BE2C (cell line): ENCODE measurements around the gene DIPK2B.

Source experiments
- DNase-seq: peaks from one replicate; pipeline ENCODE4 v3.0.0-alpha.2; 2020
- H3K27me3 ChIP-seq: fragments of 250-450 bp; sonication (Bioruptor Pico); 2 replicates; pipeline ENCODE4 v1.5.1; 2020; ENCODE audit warnings: mild to moderate bottlenecking
- H3K36me3 ChIP-seq: fragments of 250-450 bp; sonication (Bioruptor Pico); 2 replicates; pipeline ENCODE4 v1.5.1; 2020; ENCODE audit warnings: mild to moderate bottlenecking
- H3K4me1 ChIP-seq: fragments of 250-450 bp; sonication (Bioruptor Pico); 2 replicates; pipeline ENCODE4 v1.5.1; 2020
- H3K4me3 ChIP-seq: 2 replicates; pipeline ENCODE4 v1.5.1; 2011; ENCODE audit warnings: low read depth, low read length
- H3K9me3 ChIP-seq: fragments of 250-450 bp; sonication (Bioruptor Pico); 2 replicates; pipeline ENCODE4 v1.5.1; 2020
- TF ChIP-seq, protein P1 (sequence below): IDR thresholded peaks from 2 replicates; pipeline ENCODE4 v1.5.1; 2012; ENCODE audit warnings: mild to moderate bottlenecking, low read depth, low read length

The DIPK2B gene

DNA sequence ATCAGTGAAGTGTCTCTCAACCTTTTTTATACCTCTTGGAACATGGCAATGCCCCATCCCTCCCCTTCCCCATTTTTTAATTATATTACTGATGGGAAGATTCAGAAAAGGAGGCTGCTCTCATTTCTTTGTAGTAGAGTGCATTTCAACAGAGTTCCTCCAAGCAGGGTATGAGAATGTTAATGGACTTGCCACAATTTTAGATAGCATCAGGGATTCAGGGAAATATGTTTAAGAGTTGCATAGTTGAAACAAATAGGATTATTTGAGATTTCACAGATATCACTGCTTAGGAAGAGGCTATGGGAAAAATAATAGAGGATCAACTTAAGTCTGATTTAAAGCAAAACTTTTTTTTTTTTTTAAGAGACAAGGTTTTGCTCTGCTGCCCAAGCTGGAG, 46.2 kb downstream of the DIPK2B start:
- Histone ChIP-seq H3K4me3 (no peak overlapping the region), H3K36me3 (no peaks in the 10 kb centered on the region), H3K27me3 (no peaks in the 10 kb centered on the region), H3K9me3 (no peaks in the 10 kb centered on the region), H3K4me1 (no peaks in the 10 kb centered on the region)
- TF ChIP-seq, protein P1, sequence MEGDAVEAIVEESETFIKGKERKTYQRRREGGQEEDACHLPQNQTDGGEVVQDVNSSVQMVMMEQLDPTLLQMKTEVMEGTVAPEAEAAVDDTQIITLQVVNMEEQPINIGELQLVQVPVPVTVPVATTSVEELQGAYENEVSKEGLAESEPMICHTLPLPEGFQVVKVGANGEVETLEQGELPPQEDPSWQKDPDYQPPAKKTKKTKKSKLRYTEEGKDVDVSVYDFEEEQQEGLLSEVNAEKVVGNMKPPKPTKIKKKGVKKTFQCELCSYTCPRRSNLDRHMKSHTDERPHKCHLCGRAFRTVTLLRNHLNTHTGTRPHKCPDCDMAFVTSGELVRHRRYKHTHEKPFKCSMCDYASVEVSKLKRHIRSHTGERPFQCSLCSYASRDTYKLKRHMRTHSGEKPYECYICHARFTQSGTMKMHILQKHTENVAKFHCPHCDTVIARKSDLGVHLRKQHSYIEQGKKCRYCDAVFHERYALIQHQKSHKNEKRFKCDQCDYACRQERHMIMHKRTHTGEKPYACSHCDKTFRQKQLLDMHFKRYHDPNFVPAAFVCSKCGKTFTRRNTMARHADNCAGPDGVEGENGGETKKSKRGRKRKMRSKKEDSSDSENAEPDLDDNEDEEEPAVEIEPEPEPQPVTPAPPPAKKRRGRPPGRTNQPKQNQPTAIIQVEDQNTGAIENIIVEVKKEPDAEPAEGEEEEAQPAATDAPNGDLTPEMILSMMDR = no peak
- no peak for DNase-seq

DNA sequence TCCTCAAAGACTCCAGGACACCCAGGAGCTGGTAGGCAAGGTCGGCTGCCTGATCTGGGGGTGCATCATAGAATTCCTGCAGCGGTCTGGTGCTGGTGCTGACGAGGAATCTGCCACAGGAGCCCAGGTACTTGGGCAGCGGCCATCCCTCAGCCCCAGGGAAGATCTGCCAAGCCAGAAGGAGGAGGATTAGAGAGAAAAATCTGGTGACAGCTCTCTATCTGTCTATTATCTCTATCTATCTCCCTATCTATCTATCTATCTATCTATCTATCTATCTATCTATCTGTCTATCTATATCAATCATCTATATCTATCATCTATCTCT, 46.7 kb downstream of the DIPK2B start:
- Histone ChIP-seq H3K36me3 (no peaks in the 10 kb centered on the region), H3K4me3 (no peak overlapping the region), H3K4me1 (no peaks in the 10 kb centered on the region), H3K27me3 (no peaks in the 10 kb centered on the region), H3K9me3 (no peaks in the 10 kb centered on the region)
- DNase-seq = no peak
- TF ChIP-seq, protein P1 = no peak
